Measurements from ENCODE around the gene DUOXA1.
"Not testable (repeated sequence)": the region's sequence is repeated elsewhere in the genome, so short reads cannot be mapped to it uniquely, and the experiment has no call there.

DUOXA1 gene

DNA sequence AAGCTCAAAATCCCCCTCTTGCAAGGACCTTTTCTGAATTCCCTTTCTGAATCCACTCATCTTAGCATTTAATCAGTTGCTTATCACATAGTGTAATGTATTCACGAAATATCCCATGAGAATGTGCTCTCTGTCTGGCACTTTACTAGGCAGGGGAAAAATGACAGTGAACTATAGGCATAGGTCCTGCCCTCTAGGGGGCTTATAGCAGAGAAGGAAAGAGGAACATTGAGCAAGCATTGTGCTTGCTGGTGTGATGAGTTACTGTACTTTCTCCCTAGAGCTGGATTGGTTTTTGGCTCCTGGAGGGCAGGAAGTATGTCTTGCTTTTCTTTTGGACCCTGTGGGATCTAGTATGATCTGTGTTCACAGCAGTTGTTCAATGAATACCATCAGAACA is 42.2 kb downstream of the DUOXA1 start:
- no peak for DNase-seq

GRCh38 chr15:45084163-45084562 is 45.5 kb downstream of the DUOXA1 start:
- no peak for DNase-seq

GRCh38 chr15:45083223-45083622 is 46.5 kb downstream of the DUOXA1 start:
- DNase-seq: no peak

- DNase-seq: not testable (repeated sequence)
Measured at GRCh38 chr15:45082412-45082811, 47.3 kb downstream of the DUOXA1 start.

DNA sequence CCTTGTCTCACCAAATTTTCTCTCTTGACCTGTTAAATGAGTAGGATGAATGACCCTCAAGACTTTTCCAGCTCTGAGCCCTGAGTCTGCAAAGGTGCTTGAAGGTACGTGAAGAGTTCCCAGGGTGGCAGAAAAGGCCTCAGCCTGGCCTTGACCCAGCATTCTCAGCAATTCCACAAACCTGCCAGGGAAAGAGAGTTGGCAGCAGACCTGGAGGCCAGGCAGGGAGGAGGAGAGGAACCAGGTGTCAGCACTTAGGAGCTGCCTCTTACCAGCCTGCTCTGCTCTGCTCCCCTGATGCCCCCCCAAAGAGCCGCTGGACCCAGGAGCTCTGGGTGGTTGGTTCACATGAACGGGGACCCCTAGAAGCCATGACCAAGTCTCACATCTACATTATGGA is 49.1 kb downstream of the DUOXA1 start:
- DNase-seq: not testable (repeated sequence)

DNA sequence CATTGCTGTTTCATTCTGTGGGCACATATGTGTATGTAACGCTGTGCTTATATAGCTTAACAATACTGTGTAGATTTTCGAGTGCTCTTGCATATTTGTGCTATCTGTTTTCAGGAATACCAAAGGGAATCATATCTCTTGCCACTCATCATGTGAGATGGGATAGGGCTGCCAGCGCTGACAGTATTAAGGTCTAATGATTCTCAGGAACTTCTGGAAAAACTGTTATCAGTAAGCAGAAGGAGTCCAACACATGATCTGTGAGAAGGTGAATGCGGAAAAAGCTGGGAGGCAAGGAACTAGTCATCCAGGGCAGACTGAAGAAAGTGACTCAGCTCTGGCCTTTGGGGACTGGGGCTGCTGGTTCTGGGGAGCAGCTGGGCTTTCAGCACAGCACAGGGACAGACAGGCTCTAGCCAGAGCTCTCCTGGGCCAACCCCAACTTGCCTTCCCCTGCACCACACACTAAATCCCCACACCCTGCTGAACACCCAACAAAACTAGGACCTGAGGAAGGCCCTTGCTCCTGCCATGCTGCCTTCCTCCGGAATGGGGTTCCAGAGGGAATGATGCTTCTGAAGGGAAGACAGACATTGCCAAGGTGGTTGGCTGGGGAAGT is 49.9 kb downstream of the DUOXA1 start:
- not testable (repeated sequence) for DNase-seq

DNA sequence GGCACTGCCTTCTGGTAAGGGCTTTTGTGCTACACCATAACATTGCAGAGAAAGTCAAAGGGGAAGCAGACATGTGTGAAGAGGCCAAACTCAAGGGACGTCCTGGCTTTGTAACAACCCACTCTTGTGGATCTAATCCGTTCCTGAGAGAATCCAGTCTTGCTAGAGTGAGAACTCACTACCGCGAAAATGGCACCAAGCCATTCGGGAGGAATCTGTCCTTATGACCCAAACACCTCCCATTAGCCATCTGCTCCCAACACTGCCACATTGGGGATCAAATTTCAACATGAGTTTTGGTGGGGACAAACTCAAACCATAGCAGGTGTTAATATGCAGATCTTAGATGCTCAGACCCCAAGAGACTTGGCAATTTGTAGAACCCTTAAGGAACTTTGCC is 50.5 kb downstream of the DUOXA1 start:
- not testable (repeated sequence) for DNase-seq

- not testable (repeated sequence) for DNase-seq
Measured at GRCh38 chr15:45077391-45077790, 52.3 kb downstream of the DUOXA1 start.

- DNase-seq: not testable (repeated sequence)
Measured at GRCh38 chr15:45075440-45076320, 54.0 kb downstream of the DUOXA1 start.

GRCh38 chr15:45073602-45074001 is 56.1 kb downstream of the DUOXA1 start:
- DNase-seq: not testable (repeated sequence)

- not testable (repeated sequence) for DNase-seq
Measured at GRCh38 chr15:45069942-45070360, 59.7 kb downstream of the DUOXA1 start.
